Activated T-helper 9 cell treated with anti-CD3 and anti-CD28 coated beads, Interleukin-2, amount 50 U/mL, for 16 hours (primary cell): ENCODE results near the gene DNAJC15.

ENCODE experiments used
- DNase-seq: peaks from one replicate; pipeline ENCODE4 v3.0.0-alpha.2; 2020; ENCODE audit warnings: low read depth

DNAJC15 gene

DNA sequence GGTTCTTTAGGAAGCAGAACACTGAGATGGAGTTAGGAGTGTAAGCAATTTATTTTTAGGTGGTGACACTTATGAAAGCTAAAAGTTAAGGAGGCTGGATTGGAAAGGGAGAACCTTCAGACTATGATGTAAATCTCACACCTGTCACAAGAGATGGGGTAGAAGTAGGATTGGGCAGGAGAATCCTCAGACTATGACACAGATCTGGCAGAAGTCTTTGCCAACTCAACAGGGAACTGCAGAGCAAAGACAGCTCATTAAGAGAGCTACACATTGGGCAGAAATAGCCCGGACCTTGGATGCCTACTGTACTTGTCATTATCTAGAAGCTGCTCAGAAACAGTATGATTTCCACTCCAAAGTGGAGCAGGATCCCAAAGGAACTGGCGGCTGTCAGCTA is 134.4 kb downstream of the DNAJC15 start:
- no peak for DNase-seq

GRCh38 chr13:43158516-43158915 is 135.1 kb downstream of the DNAJC15 start:
- no peak for DNase-seq

DNA sequence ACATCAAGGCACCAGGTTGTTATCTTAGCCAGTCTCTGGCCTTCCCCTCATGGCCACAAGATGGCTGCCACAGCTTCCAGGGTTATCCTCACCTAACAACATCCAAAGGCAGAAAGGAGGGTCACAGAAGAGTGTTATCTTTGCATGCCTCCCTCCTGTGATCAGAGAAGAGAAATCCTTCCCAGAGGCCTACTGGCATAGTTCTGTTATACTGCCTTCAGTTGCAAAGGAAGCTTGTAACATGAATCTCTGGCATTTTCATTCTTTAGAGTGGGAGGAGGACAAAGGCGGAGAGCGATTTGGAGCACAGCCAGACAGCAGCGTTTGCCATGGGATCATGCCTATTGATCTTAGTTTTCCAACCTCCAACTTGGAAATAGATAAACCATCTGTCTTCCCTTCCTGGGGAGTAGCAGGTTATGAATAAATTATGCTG is 135.7 kb downstream of the DNAJC15 start:
- DNase-seq, result no peak
